IMR-90 (cell line): ENCODE data around the gene SLC9B1. TPM values are rescaled to one million over a fixed set of nuclear protein-coding genes. Genes with fewer than 3 reads are reported as not detected.

ENCODE experiments used
- ATAC-seq: fragments of 200-7000 bp; cut with Tn5 transposase; 2 replicates; pipeline ENCODE4 v1.9.1; 2020; ENCODE audit warnings: low read depth, mild to moderate bottlenecking, moderate library complexity
- BruUV-seq: library from RNA; stranded (reverse); fragments of 400-500 nt; replicated peaks from 2 replicates; lab custom pipeline; 2021; lab: Mats Ljungman, UMichigan
- CTCF ChIA-PET: fragments of 300-600 bp; formaldehyde crosslinking; extraction: SDS; loops from one replicate; lab custom pipeline; 2021; ENCODE audit warnings: antibody characterized with exemption; lab: Yijun Ruan, JAX
- POLR2A ChIA-PET: fragments of 300-600 bp; sonication (Branson Sonifier 250); formaldehyde crosslinking; loops from one replicate; lab custom pipeline; 2022; ENCODE audit warnings: antibody characterized with exemption; ENCODE audit not compliant: unreplicated experiment; lab: Charles Lee
- DNase-seq: peaks from one replicate; pipeline ENCODE4 v3.0.0; 2013
- H2AFZ ChIP-seq: replicated peaks from 2 replicates; pipeline ENCODE3; 2013; ENCODE audit warnings: low read length, mild to moderate bottlenecking; ENCODE audit not compliant: poor library complexity
- H2AK5ac ChIP-seq: 2 replicates; pipeline ENCODE4 v1.6.1; 2013; ENCODE audit warnings: low read depth, low read length, inconsistent platforms
- H2AK9ac ChIP-seq: replicated peaks from 2 replicates; pipeline ENCODE3; 2013; ENCODE audit warnings: mild to moderate bottlenecking, low read depth, low read length, moderate library complexity; ENCODE audit not compliant: poor library complexity
- H2BK120ac ChIP-seq: 2 replicates; pipeline ENCODE4 v1.6.1; 2013; ENCODE audit warnings: low read depth, low read length, inconsistent platforms
- H2BK15ac ChIP-seq: 3 replicates; pipeline ENCODE4 v1.6.1; 2013; ENCODE audit warnings: low read depth, low read length, inconsistent platforms
- H2BK20ac ChIP-seq: 2 replicates; pipeline ENCODE4 v1.6.1; 2013; ENCODE audit warnings: low read depth, mild to moderate bottlenecking, inconsistent platforms, low read length, moderate library complexity
- H2BK5ac ChIP-seq: 2 replicates; pipeline ENCODE4 v1.6.1; 2013; ENCODE audit warnings: mild to moderate bottlenecking, low read depth, low read length, inconsistent platforms; ENCODE audit not compliant: poor library complexity, severe bottlenecking
- H3K14ac ChIP-seq: replicated peaks from 2 replicates; pipeline ENCODE4 v1.6.1; 2013; ENCODE audit warnings: low read depth, low read length, inconsistent platforms
- H3K18ac ChIP-seq: 2 replicates; pipeline ENCODE4 v1.6.1; 2013; ENCODE audit warnings: low read depth, low read length, control low read depth
- H3K23ac ChIP-seq: 2 replicates; pipeline ENCODE4 v1.6.1; 2013; ENCODE audit warnings: low read depth, low read length, inconsistent platforms
- H3K27ac ChIP-seq: 2 replicates; pipeline ENCODE4 v1.5.1; 2013; ENCODE audit warnings: mild to moderate bottlenecking, control low read depth, low read length; ENCODE audit not compliant: insufficient read depth
- H3K27me3 ChIP-seq: 2 replicates; pipeline ENCODE4 v1.6.1; 2013; ENCODE audit warnings: low read length; ENCODE audit not compliant: control insufficient read depth, insufficient read depth
- H3K36me3 ChIP-seq: 2 replicates; pipeline ENCODE4 v1.6.1; 2013; ENCODE audit warnings: low read length, mixed read lengths; ENCODE audit not compliant: control insufficient read depth, insufficient read depth
- H3K4ac ChIP-seq: 2 replicates; pipeline ENCODE4 v1.6.1; 2013; ENCODE audit warnings: low read depth, low read length, inconsistent platforms
- H3K4me1 ChIP-seq: 2 replicates; pipeline ENCODE4 v1.6.1; 2013; ENCODE audit warnings: low read length, mixed read lengths; ENCODE audit not compliant: control insufficient read depth, insufficient read depth
- H3K4me2 ChIP-seq: 2 replicates; pipeline ENCODE4 v1.6.1; 2013; ENCODE audit warnings: low read depth, mild to moderate bottlenecking, control low read depth, low read length, moderate library complexity
- H3K4me3 ChIP-seq: 2 replicates; pipeline ENCODE4 v1.5.1; 2013; ENCODE audit warnings: low read depth, mild to moderate bottlenecking, control low read depth, low read length, moderate library complexity; ENCODE audit not compliant: insufficient read depth
- H3K56ac ChIP-seq: 2 replicates; pipeline ENCODE4 v1.6.1; 2013; ENCODE audit warnings: low read length, inconsistent platforms; ENCODE audit not compliant: insufficient read depth; ENCODE audit errors: extremely low read depth
- H3K79me1 ChIP-seq, 2 experiments: 2 replicates each; pipeline ENCODE4 v1.6.1; 2013; ENCODE audit warnings: low read length in 2 of 2, inconsistent platforms in 1 of 2, low read depth in 1 of 2
- H3K9ac ChIP-seq: 2 replicates; pipeline ENCODE4 v1.6.1; 2013; ENCODE audit warnings: low read depth, low read length, control low read depth
- H3K9me1 ChIP-seq: 2 replicates; pipeline ENCODE4 v1.6.1; 2013; ENCODE audit warnings: low read length, inconsistent platforms; ENCODE audit not compliant: insufficient read depth
- H3K9me3 ChIP-seq: 2 replicates; pipeline ENCODE4 v1.6.1; 2013; ENCODE audit warnings: low read length; ENCODE audit not compliant: control insufficient read depth, insufficient read depth
- H4K20me1 ChIP-seq: 2 replicates; pipeline ENCODE4 v1.6.1; 2013; ENCODE audit warnings: low read length, inconsistent platforms; ENCODE audit not compliant: insufficient read depth
- H4K5ac ChIP-seq: 2 replicates; pipeline ENCODE4 v1.6.1; 2013; ENCODE audit warnings: mild to moderate bottlenecking, low read depth, low read length, control low read depth
- H4K8ac ChIP-seq, 2 experiments: 2 replicates each; pipeline ENCODE4 v1.6.1; 2013; ENCODE audit warnings: low read depth in 2 of 2, low read length in 2 of 2, control low read depth in 1 of 2, inconsistent platforms in 1 of 2
- H4K91ac ChIP-seq: 2 replicates; pipeline ENCODE4 v1.6.1; 2013; ENCODE audit warnings: low read depth, low read length, inconsistent platforms; ENCODE audit not compliant: insufficient read depth
- BHLHE40 ChIP-seq: fragments of 150-350 bp; IDR thresholded peaks from 2 replicates; pipeline ENCODE4 v1.6.1; 2016; ENCODE audit warnings: mild to moderate bottlenecking, low read depth, low read length
- CHD1 ChIP-seq: IDR thresholded peaks from 2 replicates; pipeline ENCODE4 v1.6.1; 2012; ENCODE audit warnings: low read depth, low read length, improper control_type of control experiment
- FOS ChIP-seq: fragments of 150-350 bp; IDR thresholded peaks from 2 replicates; pipeline ENCODE4 v1.6.1; 2016; ENCODE audit warnings: low read depth, low read length
- MAFK ChIP-seq: IDR thresholded peaks from 2 replicates; pipeline ENCODE4 v1.6.1; 2012; ENCODE audit warnings: low read depth, low read length, improper control_type of control experiment
- MAZ ChIP-seq: IDR thresholded peaks from 2 replicates; pipeline ENCODE4 v1.6.1; 2012; ENCODE audit warnings: low read depth, mild to moderate bottlenecking, low read length, improper control_type of control experiment, moderate library complexity, borderline replicate concordance
- MXI1 ChIP-seq: IDR thresholded peaks from 2 replicates; pipeline ENCODE4 v1.6.1; 2012; ENCODE audit warnings: low read depth, mild to moderate bottlenecking, low read length, moderate library complexity, borderline replicate concordance
- NFE2L2 ChIP-seq: fragments of 150-350 bp; IDR thresholded peaks from 2 replicates; pipeline ENCODE4 v1.6.1; 2016; ENCODE audit warnings: low read depth, mild to moderate bottlenecking, low read length
- POLR2A ChIP-seq: IDR thresholded peaks from 2 replicates; pipeline ENCODE4 v1.6.1; 2012; ENCODE audit warnings: mild to moderate bottlenecking, low read depth, low read length
- RAD21 ChIP-seq: IDR thresholded peaks from 2 replicates; pipeline ENCODE4 v1.6.1; 2012; ENCODE audit warnings: low read length, improper control_type of control experiment
- RCOR1 ChIP-seq: IDR thresholded peaks from 2 replicates; pipeline ENCODE4 v1.6.1; 2012; ENCODE audit warnings: mild to moderate bottlenecking, low read length, improper control_type of control experiment; ENCODE audit not compliant: insufficient replicate concordance
- RFX5 ChIP-seq: IDR thresholded peaks from 2 replicates; pipeline ENCODE4 v1.8.0; 2012; ENCODE audit warnings: low read depth, mild to moderate bottlenecking, low read length, moderate library complexity
- SMC3 ChIP-seq: fragments of 150-350 bp; IDR thresholded peaks from 2 replicates; pipeline ENCODE4 v1.6.1; 2016; ENCODE audit warnings: low read depth, mild to moderate bottlenecking, antibody characterized with exemption, low read length, moderate library complexity
- USF2 ChIP-seq: fragments of 150-350 bp; IDR thresholded peaks from 2 replicates; pipeline ENCODE4 v1.6.1; 2017; ENCODE audit warnings: mild to moderate bottlenecking, antibody characterized with exemption, low read length, low read depth
- WGBS, 2 experiments: methylation state at CpG; one replicate each; pipeline versions ENCODE4 v1.1.5 to v1.1.7; 2013; ENCODE audit warnings: missing lambda C conversion rate in 2 of 2; ENCODE audit not compliant: insufficient read length in 1 of 2; ENCODE audit errors: extremely low coverage in 2 of 2; 5-methylcytosine and 5-hydroxymethylcytosine counted together
- dilution Hi-C: fragments of 300-500 bp; cut with HindIII; formaldehyde crosslinking; loops from one replicate; pipeline ENCODE4 v1.14.3; 2018; ENCODE audit warnings: low sequenced_read_pairs; ENCODE audit not compliant: unreplicated experiment
- in situ Hi-C: fragments of 300-500 bp; cut with MboI; formaldehyde crosslinking; loops from 3 replicates; pipeline ENCODE4 v1.14.3; 2019; ENCODE audit warnings: low sequenced_read_pairs, inconsistent platforms, mixed read lengths
- intact Hi-C: fragments of 100-400 bp; cut with micrococcal nuclease; formaldehyde crosslinking; loops from 2 replicates; pipeline ENCODE4 v1.10.0; 2022
- polyA plus RNA-seq, 3 experiments: library from polyadenylated mRNA; depleted of rRNA; stranded (reverse); fragments of >200 nt; gene quantifications; 2 replicates each; pipeline ENCODE4 v1.2.3, GENCODE V29; 2012; ENCODE audit warnings: low replicate concordance in 1 of 3
- total RNA-seq: library from RNA; depleted of rRNA; stranded (reverse); fragments of >200 nt; gene quantifications from 2 replicates; pipeline ENCODE4 v1.2.3, GENCODE V29; 2012
- TF ChIP-seq, protein P1 (sequence below): fragments of 150-350 bp; IDR thresholded peaks from 2 replicates; pipeline ENCODE4 v1.6.1; 2016; ENCODE audit warnings: low read depth, mild to moderate bottlenecking, low read length, moderate library complexity, borderline replicate concordance

Gene SLC9B1
- total and polyA plus RNA-seq, 2 of the 4 experiments (the other 2 are of a cell fraction), result 0.07 to 0.18 TPM

DNA sequence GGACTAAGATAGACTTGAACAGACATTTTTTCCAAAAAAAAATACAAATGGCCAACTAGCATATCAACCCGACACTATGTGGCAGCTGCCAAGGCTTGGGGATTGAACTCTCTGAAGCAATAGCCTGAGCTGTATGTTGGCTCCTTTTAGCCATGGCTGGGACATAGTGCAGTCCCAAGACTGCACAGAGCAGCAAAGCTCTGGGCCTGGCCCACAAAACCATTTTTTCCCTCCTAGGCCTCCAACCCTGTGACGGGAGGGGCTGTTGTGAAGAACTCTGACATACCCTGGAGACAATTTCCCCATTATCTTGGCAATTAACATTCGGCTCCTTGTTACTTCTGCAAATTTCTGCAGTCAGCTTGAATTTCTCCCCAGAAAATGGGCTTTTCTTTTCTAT, 100.6 kb downstream of the SLC9B1 start:
- no peaks in the 10 kb centered on the region for H3K9me1 ChIP-seq
- H3K9me3 ChIP-seq, result no peaks in the 10 kb centered on the region
- H3K27me3 ChIP-seq, result no peaks in the 10 kb centered on the region
- H2BK15ac ChIP-seq, result no peak overlapping the region
- no CpG with 5 or more reads among the region's 3 CpGs for WGBS, 2 experiments
- H4K91ac ChIP-seq, result no peak overlapping the region
- DNase-seq (no peak), ATAC-seq (no peak)
- no peak overlapping the region for H3K18ac ChIP-seq
- TF ChIP-seq RCOR1 (no peak), RAD21 (no peak), BHLHE40 (no peak), CHD1 (no peak), POLR2A (no peak), FOS (no peak), MAFK (no peak), NFE2L2 (no peak), MAZ (no peak), USF2 (no peak), SMC3 (no peak), MXI1 (no peak), RFX5 (no peak)
- TF ChIP-seq, protein P1, sequence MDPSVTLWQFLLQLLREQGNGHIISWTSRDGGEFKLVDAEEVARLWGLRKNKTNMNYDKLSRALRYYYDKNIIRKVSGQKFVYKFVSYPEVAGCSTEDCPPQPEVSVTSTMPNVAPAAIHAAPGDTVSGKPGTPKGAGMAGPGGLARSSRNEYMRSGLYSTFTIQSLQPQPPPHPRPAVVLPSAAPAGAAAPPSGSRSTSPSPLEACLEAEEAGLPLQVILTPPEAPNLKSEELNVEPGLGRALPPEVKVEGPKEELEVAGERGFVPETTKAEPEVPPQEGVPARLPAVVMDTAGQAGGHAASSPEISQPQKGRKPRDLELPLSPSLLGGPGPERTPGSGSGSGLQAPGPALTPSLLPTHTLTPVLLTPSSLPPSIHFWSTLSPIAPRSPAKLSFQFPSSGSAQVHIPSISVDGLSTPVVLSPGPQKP, result no peak
- H4K20me1 ChIP-seq, result no peaks in the 10 kb centered on the region
- no peak overlapping the region for H2BK20ac ChIP-seq
- BruUV-seq, result no TSS peak
- H4K5ac ChIP-seq, result no peak overlapping the region
- in situ Hi-C loops (no loop called here), intact Hi-C loops (no loop called here), dilution Hi-C loops (no loop called here)
- H2AFZ ChIP-seq, result no peak overlapping the region
- no peak overlapping the region for H3K9ac ChIP-seq
- no peak overlapping the region for H3K4ac ChIP-seq
- no peak overlapping the region for H2AK9ac ChIP-seq
- no peaks in the 10 kb centered on the region for H3K36me3 ChIP-seq
- H3K4me1 ChIP-seq, result no peaks in the 10 kb centered on the region
- no peaks in the 10 kb centered on the region for H3K79me1 ChIP-seq
- no peak overlapping the region for H3K23ac ChIP-seq
- CTCF ChIA-PET, result no interaction called here
- H3K56ac ChIP-seq, result no peak overlapping the region
- H2AK5ac ChIP-seq, result no peak overlapping the region
- no peak overlapping the region for H3K4me2 ChIP-seq
- H2BK5ac ChIP-seq, result no peak overlapping the region
- H3K14ac ChIP-seq, result no peak overlapping the region
- no peak overlapping the region for H2BK120ac ChIP-seq
- H4K8ac ChIP-seq, result no peak overlapping the region
- no peak overlapping the region for H3K4me3 ChIP-seq
- POLR2A ChIA-PET, result no interaction called here
- H3K27ac ChIP-seq, result no peak overlapping the region
